ENCODE measurements around the gene HRNR. TPM values are rescaled to one million over a fixed set of nuclear protein-coding genes. Genes with fewer than 3 reads are reported as not detected.

HRNR gene
- polyA plus RNA-seq, 3 donors = not detected

- H3K36me3 Mint-ChIP-seq = no peaks in the 10 kb centered on the region
- no peaks in the 10 kb centered on the region for H3K9me3 Mint-ChIP-seq
- H3K4me1 Mint-ChIP-seq = peaks cover 88% of the 10 kb centered on the region
- Histone ChIP-seq H3K9me3 (replicated peaks in 1 of 2; ENCODE audit: control insufficient read depth in 1 of 2, insufficient read depth in 1 of 2, low read length in 2 of 2) (no peaks in the 10 kb centered on the region), H3K27me3 (ENCODE audit: control insufficient read depth in 2 of 2, insufficient read depth in 2 of 2, low read length in 2 of 2) (no peaks in the 10 kb centered on the region), H3K9ac (ENCODE audit: insufficient read depth, low read length, poor library complexity, severe bottlenecking) (no peak overlapping the region), H4K20me1 (ENCODE audit: insufficient read depth, low read length) (no peaks in the 10 kb centered on the region), H3K4me1 (ENCODE audit: control insufficient read depth in 1 of 2, insufficient read depth in 2 of 2, low read length in 2 of 2) (peaks cover 96 to 99% of the 10 kb centered on the region in 2 donors), H3K27ac (ENCODE audit: low read depth in 1 of 2, low read length in 2 of 2) (peak overlapping the region; percentile 4 to 65), H3K4me3 (replicated peaks in 1 of 3; ENCODE audit: low read depth in 2 of 3, low read length in 3 of 3) (peak overlapping the region in 1 of 3 experiments; percentile 39), H3K36me3 (replicated peaks in 1 of 2; ENCODE audit: control insufficient read depth in 1 of 2, insufficient read depth in 2 of 2, low read length in 2 of 2) (no peaks in the 10 kb centered on the region), H3K4me2 (replicated peaks; ENCODE audit: extremely low read depth, low read length, poor library complexity, severe bottlenecking) (peak overlapping the region; percentile 54), H3K79me2 (ENCODE audit: insufficient read depth, low read length) (no peaks in the 10 kb centered on the region), H2AFZ (ENCODE audit: insufficient read depth, low read depth, low read length, poor library complexity, severe bottlenecking) (no peak overlapping the region)
- H3K27ac Mint-ChIP-seq = peak overlapping the region; percentile 75 to 90 (median 86)
- peak overlapping the region in 1 of 2 donors; percentile 70 for H3K4me3 Mint-ChIP-seq
- H3K27me3 Mint-ChIP-seq (ENCODE audit: low read depth in 3 of 3) = peaks cover 0 to 4% (median 0%) of the 10 kb centered on the region in 3 donors
- DNase-seq = peak in 1 of 3 donors; percentile 38
- intact Hi-C loops (cut with micrococcal nuclease) = loop anchor here in 1 of 2 donors (5.0 kb wide), 2 partner anchors 57 to 112 kb away; no protein-coding TSS in a partner anchor
- 0% methylated on average over 1 of the region's 2 CpGs for WGBS (ENCODE audit: insufficient coverage)
- TF ChIP-seq, protein P1, sequence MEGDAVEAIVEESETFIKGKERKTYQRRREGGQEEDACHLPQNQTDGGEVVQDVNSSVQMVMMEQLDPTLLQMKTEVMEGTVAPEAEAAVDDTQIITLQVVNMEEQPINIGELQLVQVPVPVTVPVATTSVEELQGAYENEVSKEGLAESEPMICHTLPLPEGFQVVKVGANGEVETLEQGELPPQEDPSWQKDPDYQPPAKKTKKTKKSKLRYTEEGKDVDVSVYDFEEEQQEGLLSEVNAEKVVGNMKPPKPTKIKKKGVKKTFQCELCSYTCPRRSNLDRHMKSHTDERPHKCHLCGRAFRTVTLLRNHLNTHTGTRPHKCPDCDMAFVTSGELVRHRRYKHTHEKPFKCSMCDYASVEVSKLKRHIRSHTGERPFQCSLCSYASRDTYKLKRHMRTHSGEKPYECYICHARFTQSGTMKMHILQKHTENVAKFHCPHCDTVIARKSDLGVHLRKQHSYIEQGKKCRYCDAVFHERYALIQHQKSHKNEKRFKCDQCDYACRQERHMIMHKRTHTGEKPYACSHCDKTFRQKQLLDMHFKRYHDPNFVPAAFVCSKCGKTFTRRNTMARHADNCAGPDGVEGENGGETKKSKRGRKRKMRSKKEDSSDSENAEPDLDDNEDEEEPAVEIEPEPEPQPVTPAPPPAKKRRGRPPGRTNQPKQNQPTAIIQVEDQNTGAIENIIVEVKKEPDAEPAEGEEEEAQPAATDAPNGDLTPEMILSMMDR (IDR thresholded peaks at IDR 0.05) = no peak
These were observed 59.4 kb downstream of the HRNR start for GRCh38 chr1:152164517-152165136.

- WGBS (ENCODE audit: insufficient coverage) = no CpG with 5 or more reads among the region's 1 CpG
- Mint-ChIP-seq H3K27me3 (ENCODE audit: low read depth in 3 of 3) (peaks cover 0 to 4% (median 0%) of the 10 kb centered on the region in 3 donors), H3K36me3 (no peaks in the 10 kb centered on the region), H3K27ac (peak overlapping the region; percentile 35 to 81 (median 59)), H3K4me3 (no peak overlapping the region), H3K9me3 (no peaks in the 10 kb centered on the region), H3K4me1 (peaks cover 78% of the 10 kb centered on the region)
- H3K9me3 ChIP-seq (replicated peaks in 1 of 2; ENCODE audit: control insufficient read depth in 1 of 2, insufficient read depth in 1 of 2, low read length in 2 of 2) = no peaks in the 10 kb centered on the region
- H3K27ac ChIP-seq (ENCODE audit: low read depth in 1 of 2, low read length in 2 of 2) = no peak overlapping the region
- H3K36me3 ChIP-seq (replicated peaks in 1 of 2; ENCODE audit: control insufficient read depth in 1 of 2, insufficient read depth in 2 of 2, low read length in 2 of 2) = no peaks in the 10 kb centered on the region
- TF ChIP-seq, protein P1 (IDR thresholded peaks at IDR 0.05) = no peak
- H2AFZ ChIP-seq (ENCODE audit: insufficient read depth, low read depth, low read length, poor library complexity, severe bottlenecking) = no peak overlapping the region
- H4K20me1 ChIP-seq (ENCODE audit: insufficient read depth, low read length) = no peaks in the 10 kb centered on the region
- peaks cover 87 to 92% of the 10 kb centered on the region in 2 donors for H3K4me1 ChIP-seq (ENCODE audit: control insufficient read depth in 1 of 2, insufficient read depth in 2 of 2, low read length in 2 of 2)
- intact Hi-C loops (cut with micrococcal nuclease) = loop anchor here in 1 of 2 donors (5.0 kb wide), 1 partner anchor 56 kb away; no protein-coding TSS in a partner anchor
- H3K9ac ChIP-seq (ENCODE audit: insufficient read depth, low read length, poor library complexity, severe bottlenecking) = no peak overlapping the region
- no peaks in the 10 kb centered on the region for H3K79me2 ChIP-seq (ENCODE audit: insufficient read depth, low read length)
- H3K4me2 ChIP-seq (replicated peaks; ENCODE audit: extremely low read depth, low read length, poor library complexity, severe bottlenecking) = no peak overlapping the region
- no peak overlapping the region for H3K4me3 ChIP-seq (replicated peaks in 1 of 3; ENCODE audit: low read depth in 2 of 3, low read length in 3 of 3)
- DNase-seq = peak; percentile 43 to 65 (median 57)
- no peaks in the 10 kb centered on the region for H3K27me3 ChIP-seq (ENCODE audit: control insufficient read depth in 2 of 2, insufficient read depth in 2 of 2, low read length in 2 of 2)
These were observed 61.1 kb downstream of the HRNR start for GRCh38 chr1:152162792-152163463.

Other genes with a start within 250 kb of the HRNR start
- 1,000 to 10,000 TPM in 2 of 3 donors, 100 to 1,000 TPM in 1; 422 to 2,138 (median 2,129) TPM for gene S100A10, start 230.3 kb downstream of the HRNR start, polyA plus RNA-seq
- 1,000 to 10,000 TPM; 1,184 to 3,364 (median 2,621) TPM for gene S100A11, start 187.2 kb downstream of the HRNR start, polyA plus RNA-seq
- not detected for gene TCHHL1, start 135.1 kb downstream of the HRNR start, polyA plus RNA-seq
- gene TCHH, start 108.7 kb downstream of the HRNR start, polyA plus RNA-seq = not detected
- gene RPTN, start 65.0 kb downstream of the HRNR start, polyA plus RNA-seq = not detected
- not detected for gene FLG, start 101.0 kb upstream of the HRNR start, polyA plus RNA-seq
- not detected for gene FLG2, start 135.8 kb upstream of the HRNR start, polyA plus RNA-seq
- not detected for gene CRNN, start 190.1 kb upstream of the HRNR start, polyA plus RNA-seq